AG10803 (cell line): ENCODE data around the gene ZNF30.

ENCODE experiments used
- DNase-seq: peaks from one replicate; pipeline ENCODE4 v3.0.0; 2010; ENCODE audit warnings: low read depth
- H3K4me3 ChIP-seq: 2 replicates; pipeline ENCODE4 v1.5.1; 2011; ENCODE audit warnings: mild to moderate bottlenecking, low read length, control low read depth
- CTCF ChIP-seq: conservative IDR thresholded peaks from 2 replicates; pipeline ENCODE4 v1.5.1; 2011; ENCODE audit warnings: mild to moderate bottlenecking, low read length, control low read depth, inconsistent platforms

Gene ZNF30

DNA sequence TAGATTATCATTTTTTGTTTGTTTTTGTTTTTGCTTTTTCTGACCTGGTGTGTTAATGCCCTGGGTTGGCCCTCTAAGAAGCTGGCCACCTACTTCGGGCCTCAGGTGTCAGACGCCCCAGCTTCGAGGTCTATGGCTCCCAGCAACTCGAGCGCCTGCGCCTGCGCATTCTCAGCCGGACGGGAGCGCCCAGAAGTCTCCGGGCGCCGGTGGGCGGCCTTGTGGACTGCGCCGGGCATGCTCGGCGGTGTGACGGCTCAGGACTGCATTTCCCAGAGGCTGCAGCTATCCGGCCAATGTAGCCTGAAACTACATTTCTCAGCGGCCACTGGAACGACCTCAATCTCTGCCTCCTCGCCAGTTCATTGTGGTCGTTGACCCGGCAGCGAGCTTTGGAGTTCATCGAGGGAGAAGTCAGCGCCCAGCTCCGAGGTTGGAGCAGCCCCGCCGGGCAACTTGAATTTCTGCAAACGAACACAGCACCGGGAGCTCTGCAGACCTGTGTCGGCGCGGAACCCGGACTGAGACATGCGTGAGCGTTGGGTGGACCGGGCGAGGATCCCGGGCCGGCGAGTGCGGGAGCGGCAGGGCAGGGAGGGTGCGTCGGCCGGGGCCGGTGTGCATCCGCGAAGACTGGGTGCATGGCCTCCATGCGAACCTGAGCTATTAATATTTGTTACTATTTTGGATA, at the start of gene ZNF30:
ZNF30 (plus strand) TSS at position 219 of the 691 bp plus-strand sequence. CDS start 3,045 bp downstream, outside the sequence.
- DNase-seq: peak; percentile 91
- TF ChIP-seq CTCF: no peak
- H3K4me3 ChIP-seq: peak within 1 kb of the TSS; percentile 70

GRCh38 chr19:34879563-34879962, 47.1 kb upstream of the ZNF30 start:
- no peak for TF ChIP-seq CTCF

DNA sequence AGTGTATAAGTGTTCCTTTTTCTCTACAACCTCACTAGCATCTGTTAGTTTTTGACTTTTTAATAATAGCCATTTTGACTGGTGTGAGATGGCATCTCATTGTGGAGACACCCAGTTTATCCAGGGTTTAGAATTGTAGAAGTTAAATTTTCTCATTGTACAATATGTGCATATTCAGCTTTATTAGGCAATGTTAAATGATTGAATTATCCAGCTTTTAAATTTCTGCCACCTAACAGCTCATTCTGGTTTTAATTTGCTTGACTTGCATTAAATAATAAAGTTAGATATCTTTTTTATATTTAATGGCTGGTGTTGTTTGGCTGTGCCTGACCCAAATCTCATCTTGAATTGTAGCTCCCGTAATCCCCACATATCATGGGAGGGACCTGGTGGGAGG, 46.7 kb upstream of the ZNF30 start:
- no peak for DNase-seq
- no peak for TF ChIP-seq CTCF

More at GRCh38 chr19:34879563-34879962, 47.1 kb upstream of the ZNF30 start:
- no peak overlapping the region for H3K4me3 ChIP-seq
- DNase-seq: no peak

GRCh38 chr19:34881982-34882381, 44.7 kb upstream of the ZNF30 start:
- TF ChIP-seq CTCF: no peak
- peak; percentile 1 for DNase-seq
- H3K4me3 ChIP-seq: no peak overlapping the region

More for the DNA sequence above, 46.7 kb upstream of the ZNF30 start:
- H3K4me3 ChIP-seq: no peak overlapping the region

- no peak overlapping the region for H3K4me3 ChIP-seq
- DNase-seq: no peak
- TF ChIP-seq CTCF: no peak
Measured at GRCh38 chr19:34888091-34888490, 38.6 kb upstream of the ZNF30 start.

DNA sequence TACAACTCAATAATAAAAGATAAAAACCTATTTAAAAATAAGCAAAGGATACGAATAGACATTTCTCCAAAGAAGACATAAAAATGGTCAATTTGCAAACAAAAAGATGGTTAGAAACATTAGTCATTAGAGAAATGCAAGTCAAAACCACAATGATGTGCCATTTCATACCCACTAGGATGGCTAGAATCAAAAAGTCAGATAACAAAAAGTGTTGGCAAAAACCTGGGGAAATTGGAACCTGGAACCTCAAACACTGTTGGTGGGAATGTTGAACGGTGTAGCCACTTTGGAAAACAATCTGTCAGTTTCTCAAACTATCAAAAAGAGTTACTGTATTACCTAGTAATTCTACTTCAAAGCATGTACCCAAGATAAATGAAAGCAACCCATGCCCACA, 26.5 kb upstream of the ZNF30 start:
- DNase-seq: no peak
- H3K4me3 ChIP-seq: no peak overlapping the region
- no peak for TF ChIP-seq CTCF
